ENCODE measurements around the gene NLRP6.

The NLRP6 gene

GRCh38 chr11:291281-292210, 13.3 kb downstream of the NLRP6 start:
- Histone ChIP-seq H3K9me3 (ENCODE audit: severe bottlenecking) (no peaks in the 10 kb centered on the region), H3K36me3 (ENCODE audit: low read depth) (no peaks in the 10 kb centered on the region), H3K27me3 (ENCODE audit: insufficient read depth, poor library complexity, severe bottlenecking) (peaks cover 8% of the 10 kb centered on the region), H3K4me1 (ENCODE audit: insufficient read depth, poor library complexity, severe bottlenecking) (no peaks in the 10 kb centered on the region), H3K27ac (ENCODE audit: poor library complexity, severe bottlenecking) (no peak overlapping the region), H3K4me3 (ENCODE audit: severe bottlenecking) (no peak overlapping the region)
- peak; percentile 66 for DNase-seq (ENCODE audit: low spot score)
- no peak for ATAC-seq (ENCODE audit: low read depth)
- TF ChIP-seq, protein P1, sequence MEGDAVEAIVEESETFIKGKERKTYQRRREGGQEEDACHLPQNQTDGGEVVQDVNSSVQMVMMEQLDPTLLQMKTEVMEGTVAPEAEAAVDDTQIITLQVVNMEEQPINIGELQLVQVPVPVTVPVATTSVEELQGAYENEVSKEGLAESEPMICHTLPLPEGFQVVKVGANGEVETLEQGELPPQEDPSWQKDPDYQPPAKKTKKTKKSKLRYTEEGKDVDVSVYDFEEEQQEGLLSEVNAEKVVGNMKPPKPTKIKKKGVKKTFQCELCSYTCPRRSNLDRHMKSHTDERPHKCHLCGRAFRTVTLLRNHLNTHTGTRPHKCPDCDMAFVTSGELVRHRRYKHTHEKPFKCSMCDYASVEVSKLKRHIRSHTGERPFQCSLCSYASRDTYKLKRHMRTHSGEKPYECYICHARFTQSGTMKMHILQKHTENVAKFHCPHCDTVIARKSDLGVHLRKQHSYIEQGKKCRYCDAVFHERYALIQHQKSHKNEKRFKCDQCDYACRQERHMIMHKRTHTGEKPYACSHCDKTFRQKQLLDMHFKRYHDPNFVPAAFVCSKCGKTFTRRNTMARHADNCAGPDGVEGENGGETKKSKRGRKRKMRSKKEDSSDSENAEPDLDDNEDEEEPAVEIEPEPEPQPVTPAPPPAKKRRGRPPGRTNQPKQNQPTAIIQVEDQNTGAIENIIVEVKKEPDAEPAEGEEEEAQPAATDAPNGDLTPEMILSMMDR (IDR thresholded peaks at IDR 0.05; ENCODE audit: poor library complexity, severe bottlenecking): no peak

GRCh38 chr11:292211-293121, 14.3 kb downstream of the NLRP6 start:
- Histone ChIP-seq H3K9me3 (ENCODE audit: severe bottlenecking) (no peaks in the 10 kb centered on the region), H3K27me3 (ENCODE audit: insufficient read depth, poor library complexity, severe bottlenecking) (peaks cover 8% of the 10 kb centered on the region), H3K4me1 (ENCODE audit: insufficient read depth, poor library complexity, severe bottlenecking) (no peaks in the 10 kb centered on the region), H3K4me3 (ENCODE audit: severe bottlenecking) (no peak overlapping the region), H3K27ac (ENCODE audit: poor library complexity, severe bottlenecking) (no peak overlapping the region), H3K36me3 (ENCODE audit: low read depth) (no peaks in the 10 kb centered on the region)
- ATAC-seq (ENCODE audit: low read depth): no peak
- TF ChIP-seq, protein P1 (IDR thresholded peaks at IDR 0.05; ENCODE audit: poor library complexity, severe bottlenecking): no peak
- DNase-seq (ENCODE audit: low spot score): no peak

- DNase-seq (ENCODE audit: low spot score) (no peak), ATAC-seq (ENCODE audit: low read depth) (no peak)
- H3K27me3 ChIP-seq (ENCODE audit: insufficient read depth, poor library complexity, severe bottlenecking): peaks cover 1% of the 10 kb centered on the region
- H3K36me3 ChIP-seq (ENCODE audit: low read depth): no peaks in the 10 kb centered on the region
- H3K9me3 ChIP-seq (ENCODE audit: severe bottlenecking): no peaks in the 10 kb centered on the region
- no peak overlapping the region for H3K27ac ChIP-seq (ENCODE audit: poor library complexity, severe bottlenecking)
- TF ChIP-seq, protein P1 (IDR thresholded peaks at IDR 0.05; ENCODE audit: poor library complexity, severe bottlenecking): no peak
- no peak overlapping the region for H3K4me3 ChIP-seq (ENCODE audit: severe bottlenecking)
- H3K4me1 ChIP-seq (ENCODE audit: insufficient read depth, poor library complexity, severe bottlenecking): no peaks in the 10 kb centered on the region
Observed at GRCh38 chr11:293271-293851, 15.2 kb downstream of the NLRP6 start.

DNA sequence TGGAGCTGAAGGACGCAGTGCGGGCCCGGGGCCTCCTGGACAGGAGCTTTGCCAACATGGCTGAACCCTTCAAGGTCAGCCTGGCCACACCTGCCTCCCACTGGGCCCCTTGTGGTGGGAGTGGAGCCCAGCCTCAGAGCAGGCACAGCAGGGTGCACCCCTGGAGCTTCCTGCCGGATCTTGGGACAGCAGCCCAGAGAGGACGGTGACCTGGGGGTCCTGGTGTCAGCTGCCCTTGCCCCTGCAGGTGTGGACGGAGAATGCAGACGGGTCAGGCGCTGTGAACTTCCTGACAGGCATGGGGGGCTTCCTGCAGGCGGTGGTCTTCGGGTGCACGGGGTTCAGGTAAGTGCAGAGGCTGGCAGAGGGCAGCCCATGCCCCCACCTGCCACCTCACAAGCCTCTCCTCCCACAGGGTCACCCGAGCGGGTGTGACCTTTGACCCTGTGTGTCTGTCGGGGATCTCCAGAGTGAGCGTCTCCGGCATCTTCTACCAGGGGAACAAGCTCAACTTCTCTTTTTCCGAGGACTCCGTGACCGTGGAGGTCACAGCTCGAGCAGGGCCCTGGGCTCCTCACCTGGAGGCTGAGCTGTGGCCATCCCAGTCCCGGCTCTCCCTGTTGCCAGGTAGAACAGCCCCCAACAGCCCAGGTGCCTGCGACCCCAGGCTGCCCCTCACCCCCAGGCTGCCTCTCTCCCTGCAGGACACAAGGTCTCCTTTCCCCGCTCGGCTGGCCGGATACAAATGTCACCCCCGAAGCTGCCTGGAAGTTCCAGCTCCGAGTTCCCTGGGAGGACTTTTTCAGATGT, 15.8 kb downstream of the NLRP6 start:
- H3K36me3 ChIP-seq (ENCODE audit: low read depth): no peaks in the 10 kb centered on the region
- H3K4me1 ChIP-seq (ENCODE audit: insufficient read depth, poor library complexity, severe bottlenecking): no peaks in the 10 kb centered on the region
- no peak overlapping the region for H3K27ac ChIP-seq (ENCODE audit: poor library complexity, severe bottlenecking)
- no peak overlapping the region for H3K4me3 ChIP-seq (ENCODE audit: severe bottlenecking)
- H3K9me3 ChIP-seq (ENCODE audit: severe bottlenecking): no peaks in the 10 kb centered on the region
- no peak for ATAC-seq (ENCODE audit: low read depth)
- TF ChIP-seq, protein P1 (IDR thresholded peaks at IDR 0.05; ENCODE audit: poor library complexity, severe bottlenecking): no peak
- DNase-seq (ENCODE audit: low spot score): peak; percentile 62
- no peaks in the 10 kb centered on the region for H3K27me3 ChIP-seq (ENCODE audit: insufficient read depth, poor library complexity, severe bottlenecking)

Data from RWPE2 (cell line).